WI38 (cell line): ENCODE data around the gene STK11IP.

ENCODE experiments used
- H3K4me3 ChIP-seq: 2 replicates; pipeline ENCODE4 v1.5.1; 2011; ENCODE audit warnings: low read depth, mild to moderate bottlenecking, control low read depth, low read length
- TF ChIP-seq, protein P1 (sequence below): IDR thresholded peaks from 2 replicates; pipeline ENCODE4 v1.5.1; 2012; ENCODE audit warnings: low read depth, mild to moderate bottlenecking, control low read depth, low read length

The STK11IP gene

DNA sequence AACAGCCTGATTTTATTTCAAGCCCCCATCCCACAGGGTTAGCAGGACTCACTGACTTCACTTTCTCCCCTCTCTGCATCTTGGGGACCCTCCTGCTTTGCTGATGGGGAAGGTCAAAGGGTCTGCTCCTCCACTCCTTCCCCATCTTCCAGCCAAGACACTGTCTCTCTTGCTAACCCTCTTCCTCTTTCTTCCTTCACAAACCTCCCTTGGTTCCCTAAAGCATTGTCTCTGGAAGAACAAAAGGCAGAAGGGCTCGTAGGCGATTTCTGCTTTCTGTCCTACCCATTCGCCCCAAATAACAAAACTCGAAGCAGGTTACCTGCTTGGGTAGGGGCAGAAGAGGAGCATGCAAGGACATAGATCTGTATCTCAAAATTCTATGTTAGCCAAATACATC is 24.3 kb downstream of the STK11IP start:
- no peak overlapping the region for H3K4me3 ChIP-seq
- TF ChIP-seq, protein P1, sequence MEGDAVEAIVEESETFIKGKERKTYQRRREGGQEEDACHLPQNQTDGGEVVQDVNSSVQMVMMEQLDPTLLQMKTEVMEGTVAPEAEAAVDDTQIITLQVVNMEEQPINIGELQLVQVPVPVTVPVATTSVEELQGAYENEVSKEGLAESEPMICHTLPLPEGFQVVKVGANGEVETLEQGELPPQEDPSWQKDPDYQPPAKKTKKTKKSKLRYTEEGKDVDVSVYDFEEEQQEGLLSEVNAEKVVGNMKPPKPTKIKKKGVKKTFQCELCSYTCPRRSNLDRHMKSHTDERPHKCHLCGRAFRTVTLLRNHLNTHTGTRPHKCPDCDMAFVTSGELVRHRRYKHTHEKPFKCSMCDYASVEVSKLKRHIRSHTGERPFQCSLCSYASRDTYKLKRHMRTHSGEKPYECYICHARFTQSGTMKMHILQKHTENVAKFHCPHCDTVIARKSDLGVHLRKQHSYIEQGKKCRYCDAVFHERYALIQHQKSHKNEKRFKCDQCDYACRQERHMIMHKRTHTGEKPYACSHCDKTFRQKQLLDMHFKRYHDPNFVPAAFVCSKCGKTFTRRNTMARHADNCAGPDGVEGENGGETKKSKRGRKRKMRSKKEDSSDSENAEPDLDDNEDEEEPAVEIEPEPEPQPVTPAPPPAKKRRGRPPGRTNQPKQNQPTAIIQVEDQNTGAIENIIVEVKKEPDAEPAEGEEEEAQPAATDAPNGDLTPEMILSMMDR: no peak

DNA sequence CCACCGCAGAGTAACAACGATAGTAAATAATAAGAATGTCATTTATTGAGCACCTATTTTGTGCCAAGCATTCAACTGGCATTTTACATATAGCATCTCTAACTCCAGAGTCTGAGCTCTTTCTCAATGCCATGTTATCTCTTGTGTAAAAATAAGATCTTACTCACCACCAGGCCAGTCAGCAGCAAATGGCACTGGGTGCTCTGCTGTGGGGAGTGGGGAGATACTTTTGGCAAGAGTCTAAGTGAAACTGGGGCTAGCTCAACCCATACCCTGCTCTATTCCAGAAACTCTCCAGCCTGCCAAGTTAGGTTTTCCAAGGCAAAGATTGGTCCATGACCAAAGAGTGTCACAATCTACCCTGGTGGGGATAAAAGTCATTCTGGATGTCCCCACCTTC is 24.8 kb downstream of the STK11IP start:
- TF ChIP-seq, protein P1: no peak

DNA sequence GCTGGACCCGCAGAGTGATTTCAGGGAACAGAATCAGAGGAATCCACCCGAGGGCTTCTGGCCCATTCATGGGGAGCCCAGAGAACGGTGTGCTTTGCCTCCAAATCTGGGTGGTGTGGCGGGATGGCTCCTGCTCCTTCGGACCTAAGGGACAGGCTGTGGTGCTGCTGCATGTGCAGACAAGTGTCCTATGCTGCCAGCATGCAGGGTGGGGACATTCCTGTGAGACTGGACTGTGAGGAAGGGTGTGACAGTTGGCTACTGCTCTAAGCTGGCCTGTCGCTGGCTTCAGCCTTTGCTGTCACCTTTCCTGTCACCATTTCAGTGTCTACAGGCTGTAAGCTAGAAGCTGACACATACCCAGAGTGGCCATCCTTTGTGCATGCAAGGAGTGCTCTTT is 26.9 kb downstream of the STK11IP start:
- TF ChIP-seq, protein P1: no peak
- H3K4me3 ChIP-seq: no peak overlapping the region

More for the DNA sequence above, 24.8 kb downstream of the STK11IP start:
- no peak overlapping the region for H3K4me3 ChIP-seq

DNA sequence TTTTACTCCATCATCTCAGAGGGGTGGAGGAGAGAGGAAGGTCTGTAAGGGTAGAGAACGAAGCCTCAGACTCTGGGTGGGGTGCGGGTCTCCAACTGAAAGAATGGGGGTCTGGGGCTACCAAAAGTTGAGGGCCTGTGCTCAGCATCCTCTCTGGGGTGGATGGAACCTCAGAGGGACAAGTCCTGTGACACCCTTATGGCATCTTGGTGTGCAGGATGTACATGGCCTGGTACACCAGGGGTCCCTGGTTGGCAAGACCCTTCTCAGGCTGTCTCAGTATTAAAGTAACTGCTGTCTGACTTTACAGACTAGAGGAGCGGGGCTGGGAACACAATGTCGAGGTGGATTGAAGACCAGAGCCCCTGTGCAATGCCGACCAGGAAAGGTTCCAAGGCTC is 27.5 kb downstream of the STK11IP start:
- no peak overlapping the region for H3K4me3 ChIP-seq
- TF ChIP-seq, protein P1: no peak

DNA sequence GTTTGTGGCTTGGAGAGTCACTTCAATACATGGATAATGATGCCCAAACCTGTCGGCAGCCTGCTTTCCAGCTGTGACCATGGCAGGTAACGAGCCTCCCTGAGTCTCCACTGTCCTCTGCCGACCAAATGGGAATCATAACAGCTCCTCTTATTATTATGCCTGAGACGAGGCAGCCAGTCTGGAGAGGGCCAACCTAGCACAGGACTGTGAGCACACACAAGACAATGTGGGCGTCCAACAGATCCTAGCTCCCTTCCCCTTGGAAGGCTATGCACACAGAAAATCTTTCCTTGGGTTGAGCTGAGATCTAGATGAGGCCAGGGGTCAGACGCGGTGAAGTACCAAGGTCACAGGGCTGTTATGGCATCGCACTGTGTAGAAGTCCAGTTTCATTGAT is 28.9 kb downstream of the STK11IP start:
- TF ChIP-seq, protein P1: no peak
- H3K4me3 ChIP-seq: no peak overlapping the region

DNA sequence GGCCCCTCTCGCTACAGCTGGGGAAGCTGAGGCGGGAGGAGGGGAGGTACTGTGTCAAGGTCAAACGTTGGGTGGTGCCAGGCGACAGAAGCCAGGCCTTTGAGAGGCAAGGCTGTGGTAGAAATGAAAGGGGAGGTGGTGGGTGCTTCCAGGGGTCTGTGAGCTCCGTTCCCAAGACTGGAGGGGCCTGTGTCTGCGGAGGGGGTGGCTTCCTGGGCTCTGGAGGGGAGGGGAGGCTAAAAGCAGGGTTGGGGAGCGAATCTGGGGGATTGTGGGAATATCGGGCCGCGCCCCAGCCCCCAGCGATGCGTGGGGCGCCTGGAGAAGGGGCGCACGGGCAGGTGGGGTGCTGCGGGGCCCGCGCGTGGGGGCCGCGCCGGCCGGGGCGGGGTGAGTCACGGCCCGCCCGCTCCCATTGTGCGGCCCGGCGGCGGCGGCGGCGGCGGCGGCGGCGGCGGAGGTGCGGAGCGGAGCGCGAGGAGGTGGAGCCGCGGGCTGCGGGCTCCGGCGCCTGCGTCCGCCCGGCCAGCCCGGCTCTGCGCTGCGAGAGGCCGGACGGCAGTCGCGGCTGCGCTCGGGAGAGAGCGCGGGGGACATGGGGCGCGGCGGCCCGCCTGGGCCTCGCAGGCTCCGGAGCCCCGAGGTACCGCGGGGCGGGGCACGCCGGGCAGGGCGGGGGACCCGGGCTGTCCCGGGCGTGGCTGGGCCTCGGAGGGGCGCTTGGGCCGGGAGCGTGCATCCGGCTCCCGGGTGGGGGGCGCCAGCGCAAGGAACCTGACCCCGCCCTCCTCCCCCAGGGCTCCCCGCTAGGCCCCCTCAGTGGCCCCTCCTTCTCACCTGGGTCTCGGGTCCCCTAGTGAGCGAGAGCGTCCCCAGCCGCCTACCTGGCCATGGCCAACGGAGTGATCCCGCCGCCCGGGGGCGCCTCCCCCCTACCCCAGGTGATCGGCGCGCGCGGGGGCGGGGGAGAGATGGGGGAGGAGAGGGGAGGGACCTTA is 29.7 kb downstream of the STK11IP start, which contains the start of gene SLC4A3:
Gene SLC4A3 (plus strand): TSS at position 528 of the 998 bp plus-strand sequence. CDS start 363 bp downstream, at position 891.
- TF ChIP-seq, protein P1: no peak
- peak within 1 kb of the TSS; percentile 54 for H3K4me3 ChIP-seq
